Astrocyte (in vitro differentiated cells and primary cell): ENCODE measurements around the gene ALDH2. TPM values are rescaled to one million over a fixed set of nuclear protein-coding genes. Genes with fewer than 3 reads are reported as not detected.

ENCODE experiments used
- DNase-seq: peaks from one replicate; pipeline ENCODE4 v3.0.0-alpha.2; 2010; ENCODE audit warnings: low read depth
- FAIRE-seq: peaks from 2 replicates; lab custom pipeline; 2011; peaks lifted over from hg19 to GRCh38; lab: Jason Lieb, UNC
- H2AFZ ChIP-seq: 2 replicates; pipeline ENCODE4 v1.6.0; 2012; ENCODE audit warnings: low read depth, low read length, inconsistent platforms
- H3K27ac ChIP-seq: 2 replicates; pipeline ENCODE4 v1.5.1; 2011; ENCODE audit warnings: low read depth, low read length, inconsistent platforms
- H3K27me3 ChIP-seq: 2 replicates; pipeline ENCODE4 v1.6.0; 2011; ENCODE audit warnings: low read length, inconsistent platforms; ENCODE audit not compliant: insufficient read depth
- H3K36me3 ChIP-seq: 2 replicates; pipeline ENCODE4 v1.5.1; 2011; ENCODE audit warnings: low read length, inconsistent platforms; ENCODE audit not compliant: insufficient read depth
- H3K4me1 ChIP-seq: 2 replicates; pipeline ENCODE4 v1.5.1; 2011; ENCODE audit warnings: low read length, inconsistent platforms; ENCODE audit not compliant: insufficient read depth
- H3K4me2 ChIP-seq: 2 replicates; pipeline ENCODE4 v1.6.0; 2012; ENCODE audit warnings: low read length, inconsistent platforms
- H3K4me3 ChIP-seq: 2 replicates; pipeline ENCODE4 v1.5.1; 2011; ENCODE audit warnings: low read depth, mild to moderate bottlenecking, low read length, inconsistent platforms; ENCODE audit not compliant: insufficient read depth
- H3K79me2 ChIP-seq: 2 replicates; pipeline ENCODE4 v1.6.0; 2012; ENCODE audit warnings: mild to moderate bottlenecking, low read length, inconsistent platforms; ENCODE audit not compliant: insufficient read depth
- H3K9ac ChIP-seq: 2 replicates; pipeline ENCODE4 v1.6.0; 2012; ENCODE audit warnings: mild to moderate bottlenecking, low read length, inconsistent platforms
- H3K9me3 ChIP-seq: 2 replicates; pipeline ENCODE4 v1.5.1; 2012; ENCODE audit warnings: low read depth, mild to moderate bottlenecking, low read length, inconsistent platforms; ENCODE audit not compliant: insufficient read depth
- H4K20me1 ChIP-seq: 2 replicates; pipeline ENCODE4 v1.6.0; 2012; ENCODE audit warnings: low read length, inconsistent platforms; ENCODE audit not compliant: insufficient read depth
- H3K27ac Mint-ChIP-seq: one replicate; pipeline ENCODE4 v1.8.0; 2021; ENCODE audit warnings: mild to moderate bottlenecking, mixed read lengths; ENCODE audit not compliant: unreplicated experiment
- H3K27me3 Mint-ChIP-seq: one replicate; pipeline ENCODE4 v1.8.0; 2021; ENCODE audit warnings: low read depth, mixed read lengths; ENCODE audit not compliant: unreplicated experiment
- H3K36me3 Mint-ChIP-seq: one replicate; pipeline ENCODE4 v1.8.0; 2021; ENCODE audit warnings: low read depth, mixed read lengths; ENCODE audit not compliant: unreplicated experiment
- H3K4me1 Mint-ChIP-seq: one replicate; pipeline ENCODE4 v1.8.0; 2021; ENCODE audit warnings: low read depth, mixed read lengths; ENCODE audit not compliant: unreplicated experiment
- H3K4me3 Mint-ChIP-seq: one replicate; pipeline ENCODE4 v1.8.0; 2021; ENCODE audit warnings: mild to moderate bottlenecking, moderate library complexity, mixed read lengths; ENCODE audit not compliant: unreplicated experiment
- H3K9me3 Mint-ChIP-seq: one replicate; pipeline ENCODE4 v1.8.0; 2021; ENCODE audit warnings: mild to moderate bottlenecking, mixed read lengths; ENCODE audit not compliant: unreplicated experiment
- CTCF ChIP-seq: IDR thresholded peaks from 2 replicates; pipeline ENCODE4 v1.5.1; 2011; ENCODE audit warnings: low read depth, mild to moderate bottlenecking, inconsistent platforms, low read length, moderate library complexity; ENCODE audit not compliant: insufficient read depth
- EZH2 ChIP-seq: IDR thresholded peaks from 2 replicates; pipeline ENCODE4 v1.6.1; 2012; ENCODE audit warnings: mild to moderate bottlenecking, low read length, inconsistent platforms; ENCODE audit not compliant: insufficient read depth
- total RNA-seq: library from RNA; stranded (reverse); gene quantifications from 2 replicates; pipeline ENCODE4 v1.2.1, GENCODE V29; 2021

The ALDH2 gene
- total RNA-seq, 1 donor from 2014 or later: 82.0 TPM

GRCh38 chr12:111841236-111841749 is 74.6 kb downstream of the ALDH2 start:
- Histone ChIP-seq H3K9ac (peak overlapping the region; percentile 93), H3K27me3 (no peaks in the 10 kb centered on the region), H3K9me3 (no peaks in the 10 kb centered on the region), H4K20me1 (peaks cover 17% of the 10 kb centered on the region), H3K4me1 (peaks cover 16% of the 10 kb centered on the region), H3K4me3 (peak overlapping the region; percentile 96), H3K36me3 (peaks cover 7% of the 10 kb centered on the region), H3K4me2 (peak overlapping the region; percentile 94), H3K27ac (peak overlapping the region; percentile 96), H2AFZ (peak overlapping the region; percentile 92), H3K79me2 (peaks cover 69% of the 10 kb centered on the region)
- Mint-ChIP-seq H3K27ac (peak overlapping the region; percentile 98), H3K9me3 (no peaks in the 10 kb centered on the region), H3K4me1 (peaks cover 8% of the 10 kb centered on the region), H3K36me3 (peaks cover 7% of the 10 kb centered on the region), H3K27me3 (no peaks in the 10 kb centered on the region), H3K4me3 (peak overlapping the region; percentile 99)
- DNase-seq (no peak), FAIRE-seq (no peak)
- TF ChIP-seq EZH2: no peak
- no peak for TF ChIP-seq CTCF

- Histone ChIP-seq H3K36me3 (peaks cover 7% of the 10 kb centered on the region), H3K27ac (peak within 1 kb of the TSS; percentile 96), H3K4me3 (peak within 1 kb of the TSS; percentile 96), H3K9ac (peak within 1 kb of the TSS; percentile 93), H3K27me3 (no peaks in the 10 kb centered on the region), H3K79me2 (peaks cover 74% of the 10 kb centered on the region), H3K4me1 (peaks cover 21% of the 10 kb centered on the region), H3K4me2 (peak within 1 kb of the TSS; percentile 94), H4K20me1 (peaks cover 24% of the 10 kb centered on the region), H3K9me3 (no peaks in the 10 kb centered on the region), H2AFZ (peak within 1 kb of the TSS; percentile 92)
- peak; percentile 86 for DNase-seq
- Mint-ChIP-seq H3K9me3 (no peaks in the 10 kb centered on the region), H3K4me1 (peaks cover 8% of the 10 kb centered on the region), H3K27ac (peak within 1 kb of the TSS; percentile 98), H3K4me3 (peak within 1 kb of the TSS; percentile 99), H3K36me3 (peaks cover 7% of the 10 kb centered on the region), H3K27me3 (no peaks in the 10 kb centered on the region)
- FAIRE-seq: no peak
- no peak for TF ChIP-seq EZH2
- TF ChIP-seq CTCF: no peak
Measured at GRCh38 chr12:111841750-111842555, 75.2 kb downstream of the ALDH2 start, which contains the start of gene MAPKAPK5. Gene MAPKAPK5 (plus strand): TSS chr12:111842228. CDS start chr12:111842734, 506 bp downstream.
